Ectodermal cell (in vitro differentiated cells): ENCODE measurements around the gene SAFB2.

Experiments used
- H3K27ac ChIP-seq: 2 replicates; pipeline ENCODE4 v1.7.0; 2013; ENCODE audit warnings: mild to moderate bottlenecking, low read depth, low read length; ENCODE audit not compliant: insufficient read depth, poor library complexity, severe bottlenecking
- H3K27me3 ChIP-seq: 2 replicates; pipeline ENCODE4 v1.7.0; 2013; ENCODE audit warnings: mild to moderate bottlenecking, low read length; ENCODE audit not compliant: insufficient read depth, control insufficient read depth, poor library complexity, severe bottlenecking
- H3K36me3 ChIP-seq: one replicate; pipeline ENCODE4 v1.7.0; 2013; ENCODE audit warnings: low read length; ENCODE audit not compliant: control insufficient read depth, insufficient read depth
- H3K4me1 ChIP-seq: one replicate; pipeline ENCODE4 v1.7.0; 2013; ENCODE audit warnings: low read length; ENCODE audit not compliant: control insufficient read depth, insufficient read depth
- H3K4me3 ChIP-seq: 2 replicates; pipeline ENCODE4 v1.7.0; 2013; ENCODE audit warnings: low read depth, low read length, control low read depth; ENCODE audit not compliant: insufficient read depth
- H3K9me3 ChIP-seq: 2 replicates; pipeline ENCODE4 v1.7.0; 2013; ENCODE audit warnings: mild to moderate bottlenecking, low read length, moderate library complexity; ENCODE audit not compliant: control insufficient read depth
- WGBS, 2 experiments: methylation state at CpG; one replicate each; pipeline ENCODE4 v1.1.7; 2013; ENCODE audit warnings: missing lambda C conversion rate in 2 of 2; 5-methylcytosine and 5-hydroxymethylcytosine counted together

The SAFB2 gene

GRCh38 chr19:5593343-5594255 lies 29.0 kb downstream of the SAFB2 start:
- H3K9me3 ChIP-seq, result no peaks in the 10 kb centered on the region
- H3K27me3 ChIP-seq, result no peaks in the 10 kb centered on the region
- WGBS, 2 experiments, result 96% methylated on average over 67 of the region's 67 CpGs
- no peaks in the 10 kb centered on the region for H3K4me1 ChIP-seq
- peaks cover 75% of the 10 kb centered on the region for H3K36me3 ChIP-seq
- no peak overlapping the region for H3K4me3 ChIP-seq
- no peak overlapping the region for H3K27ac ChIP-seq

- Histone ChIP-seq H3K4me3 (no peak overlapping the region), H3K4me1 (no peaks in the 10 kb centered on the region), H3K27me3 (no peaks in the 10 kb centered on the region), H3K36me3 (peaks cover 73% of the 10 kb centered on the region), H3K27ac (no peak overlapping the region), H3K9me3 (no peaks in the 10 kb centered on the region)
- 94 to 96% methylated on average over 23 to 24 of the region's 24 CpGs for WGBS, 2 experiments
Measured at GRCh38 chr19:5592531-5593342, 29.8 kb downstream of the SAFB2 start.

DNA sequence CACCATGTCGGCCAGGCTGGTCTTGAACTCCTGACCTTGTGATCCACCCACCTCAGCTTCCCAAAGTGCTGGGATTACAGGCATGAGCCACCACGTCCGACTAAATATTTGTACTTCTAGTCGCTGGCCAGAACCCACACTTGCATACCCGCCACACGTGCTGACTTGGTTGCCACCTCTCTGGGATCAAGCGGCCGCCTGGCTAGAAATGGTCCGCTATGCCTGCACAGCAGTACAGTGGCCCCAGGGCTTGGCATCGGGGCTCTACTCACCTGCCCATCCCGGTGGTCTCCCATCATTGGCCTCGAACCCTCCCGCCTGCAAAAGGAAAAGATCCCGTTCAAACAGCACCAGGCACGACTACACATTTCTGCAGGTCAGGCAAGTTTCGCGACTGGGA lies 31.1 kb downstream of the SAFB2 start:
- WGBS, 2 experiments, result 95 to 96% methylated on average over 17 of the region's 17 CpGs
- Histone ChIP-seq H3K4me1 (peaks cover 7% of the 10 kb centered on the region), H3K27ac (no peak overlapping the region), H3K27me3 (no peaks in the 10 kb centered on the region), H3K9me3 (no peaks in the 10 kb centered on the region), H3K4me3 (no peak overlapping the region), H3K36me3 (peaks cover 60% of the 10 kb centered on the region)

DNA sequence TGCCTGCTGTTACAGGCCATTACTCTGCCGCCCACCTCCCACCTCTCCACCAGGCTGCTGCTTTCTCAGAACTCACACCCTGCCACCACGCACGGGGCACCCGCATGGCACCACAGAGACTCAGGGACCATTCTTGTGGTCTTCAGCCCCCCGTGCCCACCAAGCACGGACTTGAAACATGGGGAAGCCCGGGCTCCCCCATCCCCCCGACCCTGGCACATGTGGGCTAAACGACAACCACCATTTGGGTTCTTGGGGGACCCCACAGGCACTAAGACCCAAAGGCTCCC lies 31.8 kb downstream of the SAFB2 start:
- no peaks in the 10 kb centered on the region for H3K9me3 ChIP-seq
- no peak overlapping the region for H3K4me3 ChIP-seq
- H3K27ac ChIP-seq, result no peak overlapping the region
- 94% methylated on average over 9 of the region's 9 CpGs for WGBS, 2 experiments
- peaks cover 56% of the 10 kb centered on the region for H3K36me3 ChIP-seq
- H3K4me1 ChIP-seq, result peaks cover 13% of the 10 kb centered on the region
- no peaks in the 10 kb centered on the region for H3K27me3 ChIP-seq

DNA sequence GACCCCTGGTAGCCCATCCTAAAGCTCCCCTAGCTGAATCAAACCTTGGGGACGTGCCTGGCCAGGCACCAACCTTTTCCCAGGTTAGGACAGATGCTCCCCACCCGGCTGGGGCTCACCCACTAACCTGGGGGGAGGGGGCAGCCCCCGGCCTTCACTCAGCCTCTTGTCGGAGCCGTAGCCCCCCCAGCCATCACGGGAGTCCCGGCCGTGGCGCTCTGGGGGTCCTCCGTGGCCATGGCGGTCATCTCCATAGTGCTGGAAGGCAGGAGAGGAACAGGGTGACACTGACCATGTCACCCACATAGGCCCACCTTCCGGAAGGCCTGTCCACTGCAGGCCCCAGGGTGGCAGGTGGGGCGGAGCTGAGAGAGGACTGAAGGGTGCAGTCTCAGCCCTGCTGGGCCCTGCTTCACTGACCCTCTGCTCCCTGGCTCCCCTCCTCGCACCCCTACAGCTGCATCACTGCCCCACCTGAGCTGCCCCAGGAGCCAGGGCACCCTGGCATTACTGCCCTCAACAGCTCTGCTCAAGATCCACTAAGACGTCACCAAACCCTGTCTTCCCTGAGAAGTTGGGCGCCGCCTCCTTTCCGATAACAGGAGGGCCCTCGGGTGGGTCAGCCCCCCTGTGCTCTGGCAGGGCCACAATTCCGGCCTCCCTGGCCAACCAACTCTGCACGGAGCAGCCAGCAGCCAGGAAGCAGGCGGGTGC lies 32.3 kb downstream of the SAFB2 start:
- no peaks in the 10 kb centered on the region for H3K27me3 ChIP-seq
- peaks cover 18% of the 10 kb centered on the region for H3K4me1 ChIP-seq
- H3K36me3 ChIP-seq, result peaks cover 56% of the 10 kb centered on the region
- no peak overlapping the region for H3K4me3 ChIP-seq
- H3K9me3 ChIP-seq, result no peaks in the 10 kb centered on the region
- H3K27ac ChIP-seq, result no peak overlapping the region
- WGBS, 2 experiments, result 95 to 96% methylated on average over 22 of the region's 22 CpGs

DNA sequence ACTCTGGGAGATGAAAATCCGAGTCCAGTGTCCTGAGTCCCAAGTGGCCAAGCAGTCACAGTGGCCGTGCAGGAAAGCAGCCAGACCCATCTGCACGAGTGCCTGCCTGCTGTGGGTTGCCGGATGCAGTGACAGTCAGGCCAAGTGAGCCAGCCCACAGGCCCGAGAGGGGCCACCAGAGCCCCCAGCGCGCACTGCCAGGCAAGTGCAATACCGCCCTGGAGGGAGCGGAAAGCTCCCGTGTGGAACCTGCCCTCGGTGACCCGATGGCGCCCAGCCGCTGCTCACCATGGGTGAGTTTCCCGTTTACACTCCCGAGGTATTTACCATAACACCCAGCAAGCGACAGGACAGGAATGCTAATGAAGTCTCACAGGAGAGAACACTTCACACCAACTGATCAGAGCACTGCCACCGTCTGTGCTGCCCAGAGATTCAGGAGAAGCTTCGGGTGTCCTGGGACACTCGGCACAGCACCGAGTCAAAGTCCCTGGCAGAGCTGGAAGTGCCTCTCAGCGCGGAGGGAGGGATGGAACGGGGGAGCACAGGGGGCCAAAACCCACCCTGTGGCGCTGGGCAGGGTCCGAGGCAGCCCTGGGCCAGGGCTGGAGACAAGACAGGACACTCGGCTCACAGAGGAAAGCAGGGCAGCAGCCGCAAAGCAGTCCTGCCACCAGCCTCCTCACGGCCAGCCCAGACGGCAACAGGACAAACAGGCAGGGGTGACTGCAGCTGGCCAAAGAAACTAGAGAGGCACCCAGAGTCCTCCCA lies 33.5 kb downstream of the SAFB2 start:
- Histone ChIP-seq H3K4me3 (no peak overlapping the region), H3K27ac (no peak overlapping the region), H3K27me3 (no peaks in the 10 kb centered on the region), H3K4me1 (peaks cover 21% of the 10 kb centered on the region), H3K9me3 (no peaks in the 10 kb centered on the region), H3K36me3 (peaks cover 45% of the 10 kb centered on the region)
- 89 to 90% methylated on average over 30 of the region's 30 CpGs for WGBS, 2 experiments

DNA sequence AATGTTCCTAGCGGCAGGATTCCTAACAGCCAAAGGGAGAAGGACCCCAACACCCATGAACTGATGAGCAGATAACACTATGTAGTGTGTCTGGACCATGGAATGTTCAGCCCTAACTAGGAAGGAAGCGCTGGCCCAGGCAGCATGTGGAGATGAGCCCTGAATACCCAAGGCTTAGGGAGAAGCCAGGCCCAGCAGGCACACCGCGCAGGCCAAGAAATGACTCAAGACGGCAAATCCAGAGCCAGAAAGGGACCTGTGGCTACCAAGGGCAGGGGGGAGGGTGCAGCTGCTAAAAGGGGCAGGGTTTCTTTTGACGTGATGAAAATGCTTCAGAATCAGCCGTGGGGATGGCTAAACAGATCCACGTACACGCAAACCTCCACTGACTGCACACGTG lies 34.1 kb downstream of the SAFB2 start:
- Histone ChIP-seq H3K9me3 (no peaks in the 10 kb centered on the region), H3K4me3 (no peak overlapping the region), H3K27me3 (no peaks in the 10 kb centered on the region), H3K27ac (no peak overlapping the region), H3K4me1 (peaks cover 21% of the 10 kb centered on the region), H3K36me3 (peaks cover 38% of the 10 kb centered on the region)
- 95 to 96% methylated on average over 10 of the region's 10 CpGs for WGBS, 2 experiments

- Histone ChIP-seq H3K4me1 (peaks cover 21% of the 10 kb centered on the region), H3K4me3 (no peak overlapping the region), H3K9me3 (no peaks in the 10 kb centered on the region), H3K27me3 (no peaks in the 10 kb centered on the region), H3K36me3 (peaks cover 32% of the 10 kb centered on the region), H3K27ac (no peak overlapping the region)
- WGBS, 2 experiments, result 95 to 96% methylated on average over 23 of the region's 23 CpGs
Measured at GRCh38 chr19:5587661-5588060, 34.9 kb downstream of the SAFB2 start.

GRCh38 chr19:5587071-5587455 lies 35.5 kb downstream of the SAFB2 start:
- no peaks in the 10 kb centered on the region for H3K27me3 ChIP-seq
- WGBS, 2 experiments, result 95% methylated on average over 16 of the region's 16 CpGs
- H3K9me3 ChIP-seq, result no peaks in the 10 kb centered on the region
- no peak overlapping the region for H3K27ac ChIP-seq
- H3K36me3 ChIP-seq, result peaks cover 26% of the 10 kb centered on the region
- peaks cover 21% of the 10 kb centered on the region for H3K4me1 ChIP-seq
- no peak overlapping the region for H3K4me3 ChIP-seq
